Neural cell (in vitro differentiated cells): Measurements from ENCODE around the gene DUSP28. TPM values are rescaled to one million over a fixed set of nuclear protein-coding genes. Genes with fewer than 3 reads are reported as not detected.

ENCODE experiments used
- H2AFZ ChIP-seq: fragments of 200-600, 300-800 bp; sonication (generic), shearing (Covaris generic); 2 replicates; pipeline ENCODE4 v1.6.0; 2014; ENCODE audit warnings: low read depth, mild to moderate bottlenecking, antibody characterized with exemption, low read length, moderate library complexity
- H3F3A ChIP-seq: fragments of 200-600 bp; shearing (Covaris generic); 2 replicates; pipeline ENCODE4 v1.6.1; 2016; ENCODE audit warnings: mild to moderate bottlenecking, moderate library complexity, mixed read lengths, antibody characterized with exemption, low read length; ENCODE audit not compliant: insufficient read depth, poor library complexity, severe bottlenecking
- H3K27ac ChIP-seq: fragments of 200-600, 300-800 bp; sonication (generic), shearing (Covaris generic); 2 replicates; pipeline ENCODE4 v1.5.1; 2014; ENCODE audit warnings: mild to moderate bottlenecking, low read length, moderate library complexity
- H3K27me3 ChIP-seq: fragments of 300-800, 200-600 bp; sonication (generic), shearing (Covaris generic); 2 replicates; pipeline ENCODE4 v1.6.0; 2014; ENCODE audit warnings: mild to moderate bottlenecking, low read depth, low read length, moderate library complexity; ENCODE audit not compliant: insufficient read depth
- H3K36me3 ChIP-seq: fragments of 300-800, 200-600 bp; sonication (generic), shearing (Covaris generic); 2 replicates; pipeline ENCODE4 v1.5.1; 2014; ENCODE audit warnings: mild to moderate bottlenecking, antibody characterized with exemption, low read length, moderate library complexity; ENCODE audit not compliant: insufficient read depth
- H3K4me2 ChIP-seq: fragments of 300-800, 200-600 bp; sonication (generic), shearing (Covaris generic); 2 replicates; pipeline ENCODE4 v1.6.0; 2014; ENCODE audit warnings: mild to moderate bottlenecking, low read length
- H3K4me3 ChIP-seq: fragments of 300-800, 200-600 bp; sonication (generic), shearing (Covaris generic); 2 replicates; pipeline ENCODE4 v1.5.1; 2014; ENCODE audit warnings: mild to moderate bottlenecking, low read length, moderate library complexity
- H3K79me2 ChIP-seq: fragments of 200-600 bp; shearing (Covaris generic); replicated peaks from 2 replicates; pipeline ENCODE4 v1.6.0; 2014; ENCODE audit warnings: mild to moderate bottlenecking, low read length, moderate library complexity; ENCODE audit not compliant: insufficient read depth
- H3K9ac ChIP-seq: fragments of 300-800, 200-600 bp; sonication (generic), shearing (Covaris generic); 2 replicates; pipeline ENCODE4 v1.6.1; 2016; ENCODE audit warnings: mild to moderate bottlenecking, low read length, mixed read lengths
- H3K9me2 ChIP-seq: fragments of 200-600 bp; shearing (Covaris generic); 2 replicates; pipeline ENCODE4 v1.6.1; 2016; ENCODE audit warnings: mild to moderate bottlenecking, low read length, mixed read lengths; ENCODE audit not compliant: insufficient read depth
- H3K9me3 ChIP-seq: fragments of 200-600, 300-800 bp; sonication (generic), shearing (Covaris generic); 2 replicates; pipeline ENCODE4 v1.6.1; 2016; ENCODE audit warnings: mild to moderate bottlenecking, mixed run types, low read length, moderate library complexity, mixed read lengths
- H4K20me1 ChIP-seq: fragments of 200-600 bp; shearing (Covaris generic); 2 replicates; pipeline ENCODE4 v1.6.1; 2016; ENCODE audit warnings: mild to moderate bottlenecking, mixed run types; ENCODE audit not compliant: insufficient read depth
- CTCF ChIP-seq: fragments of 450-650 bp; IDR thresholded peaks from 2 replicates; pipeline ENCODE4 v1.5.1; 2014; ENCODE audit warnings: antibody characterized with exemption, mild to moderate bottlenecking, moderate library complexity; ENCODE audit not compliant: poor library complexity, severe bottlenecking
- EP300 ChIP-seq: fragments of 450-650 bp; conservative IDR thresholded peaks from 2 replicates; pipeline ENCODE4 v1.6.1; 2014; ENCODE audit warnings: antibody characterized with exemption, mild to moderate bottlenecking, moderate library complexity; ENCODE audit not compliant: poor library complexity, severe bottlenecking
- EZH2 ChIP-seq: fragments of 200-600, 300-800 bp; shearing (Covaris generic), sonication (generic); IDR thresholded peaks from 2 replicates; pipeline ENCODE4 v1.6.1; 2014; ENCODE audit warnings: antibody characterized with exemption, low read length, borderline replicate concordance, mild to moderate bottlenecking; ENCODE audit not compliant: insufficient read depth, poor library complexity, severe bottlenecking
- MXI1 ChIP-seq: fragments of 450-650 bp; conservative IDR thresholded peaks from 2 replicates; pipeline ENCODE4 v1.6.1; 2014; ENCODE audit warnings: antibody characterized with exemption, mild to moderate bottlenecking; ENCODE audit not compliant: poor library complexity, severe bottlenecking
- POLR2AphosphoS5 ChIP-seq: IDR thresholded peaks from 2 replicates; pipeline ENCODE4 v1.6.1; 2012
- RAD21 ChIP-seq: fragments of 450-650 bp; conservative IDR thresholded peaks from 2 replicates; pipeline ENCODE4 v1.6.1; 2014; ENCODE audit warnings: antibody characterized with exemption, mild to moderate bottlenecking, moderate library complexity
- REST ChIP-seq: IDR thresholded peaks from 2 replicates; pipeline ENCODE4 v1.6.1; 2012; ENCODE audit warnings: borderline replicate concordance
- SMC3 ChIP-seq: fragments of 450-650 bp; conservative IDR thresholded peaks from 2 replicates; pipeline ENCODE4 v1.6.1; 2014; ENCODE audit warnings: antibody characterized with exemption, mild to moderate bottlenecking, moderate library complexity; ENCODE audit not compliant: poor library complexity
- TAF1 ChIP-seq: IDR thresholded peaks from 2 replicates; pipeline ENCODE4 v1.6.1; 2012; ENCODE audit warnings: low read depth
- polyA plus RNA-seq: library from polyadenylated mRNA; depleted of rRNA; stranded (reverse); fragments of >200 nt; gene quantifications from 2 replicates; pipeline ENCODE4 v1.2.3, GENCODE V29; 2014

Gene DUSP28
- polyA plus RNA-seq, 1 donor from 2014 or later, result 26.6 TPM

GRCh38 chr2:240529344-240529999 lies 30.7 kb upstream of the DUSP28 start:
- Histone ChIP-seq H3K27me3 (no peaks in the 10 kb centered on the region), H3K9me3 (peaks cover 19% of the 10 kb centered on the region), H3K9me2 (no peaks in the 10 kb centered on the region), H3K36me3 (peaks cover 4% of the 10 kb centered on the region), H3K4me3 (no peak overlapping the region), H3F3A (no peaks in the 10 kb centered on the region), H3K9ac (no peak overlapping the region), H2AFZ (no peak overlapping the region), H3K4me2 (no peak overlapping the region), H3K79me2 (no peaks in the 10 kb centered on the region), H4K20me1 (no peaks in the 10 kb centered on the region), H3K27ac (no peak overlapping the region)
- TF ChIP-seq EZH2 (no peak), CTCF (no peak), REST (no peak), RAD21 (no peak), MXI1 (no peak), SMC3 (no peak), TAF1 (no peak), EP300 (no peak)

GRCh38 chr2:240530181-240530580 lies 30.0 kb upstream of the DUSP28 start:
- Histone ChIP-seq H3K27ac (no peak overlapping the region), H2AFZ (no peak overlapping the region), H3K9me2 (no peaks in the 10 kb centered on the region), H3K36me3 (peaks cover 4% of the 10 kb centered on the region), H3F3A (no peaks in the 10 kb centered on the region), H3K79me2 (no peaks in the 10 kb centered on the region), H3K27me3 (no peaks in the 10 kb centered on the region), H4K20me1 (no peaks in the 10 kb centered on the region), H3K4me2 (no peak overlapping the region), H3K9ac (no peak overlapping the region), H3K9me3 (peaks cover 18% of the 10 kb centered on the region), H3K4me3 (no peak overlapping the region)
- no peak for TF ChIP-seq RAD21
- TF ChIP-seq POLR2AphosphoS5, result no peak
- no peak for TF ChIP-seq EZH2
- TF ChIP-seq SMC3, result no peak
- TF ChIP-seq MXI1, result no peak
- no peak for TF ChIP-seq EP300
- TF ChIP-seq TAF1, result no peak
- no peak for TF ChIP-seq CTCF
- TF ChIP-seq REST, result no peak
